ENCODE data around the gene ACTC1.

The ACTC1 gene

DNA sequence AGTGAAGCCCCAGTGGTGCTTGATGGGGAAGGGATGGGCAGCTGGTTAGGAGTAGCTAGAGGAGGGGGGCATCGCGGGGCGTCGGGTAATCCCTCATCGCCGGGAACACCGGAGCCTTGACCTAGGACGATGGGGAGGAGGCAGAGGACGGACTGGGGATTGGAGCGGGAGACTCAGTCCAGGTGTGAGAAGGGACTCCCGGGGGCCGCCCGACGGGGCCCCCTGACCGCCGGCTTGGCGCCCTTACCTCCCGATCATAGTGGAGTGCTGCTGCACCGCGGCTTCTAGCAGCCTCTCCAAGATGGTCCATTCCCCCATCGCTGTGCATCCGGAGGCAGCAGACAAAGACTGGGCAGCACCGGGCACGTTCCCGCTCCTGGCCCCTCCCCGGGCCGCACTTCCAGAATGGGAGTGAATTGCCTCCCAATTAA lies 41.2 kb downstream of the ACTC1 start:
- H2AK5ac ChIP-seq (ENCODE audit: low read length): no peak overlapping the region
- H3K79me2 ChIP-seq (ENCODE audit: control insufficient read depth, insufficient read depth, low read length): no peaks in the 10 kb centered on the region
- no peak overlapping the region for H2BK5ac ChIP-seq (ENCODE audit: low read length)
- DNase-seq: no peak
- H3K4me2 ChIP-seq (ENCODE audit: low read length): peak overlapping the region; percentile 41
- no peak overlapping the region for H4K8ac ChIP-seq (ENCODE audit: low read depth, low read length)
- H3K4ac ChIP-seq (ENCODE audit: low read depth, low read length): no peak overlapping the region
- H3K36me3 ChIP-seq (ENCODE audit: control insufficient read depth, insufficient read depth, low read length): no peaks in the 10 kb centered on the region
- H3K27ac ChIP-seq (ENCODE audit: low read depth, low read length): no peak overlapping the region
- H3K27me3 ChIP-seq (ENCODE audit: insufficient read depth, low read length, poor library complexity): peaks cover 26% of the 10 kb centered on the region
- H3K9ac ChIP-seq (ENCODE audit: low read length): no peak overlapping the region
- WGBS (ENCODE audit: extremely low coverage, insufficient coverage, low lambda C conversion rate): no CpG with 5 or more reads among the region's 27 CpGs
- no peak overlapping the region for H3K18ac ChIP-seq (ENCODE audit: low read length)
- H3K79me1 ChIP-seq (ENCODE audit: low read length): no peaks in the 10 kb centered on the region
- no peak overlapping the region for H2BK120ac ChIP-seq (ENCODE audit: low read depth, low read length)
- no peak overlapping the region for H3K56ac ChIP-seq (ENCODE audit: low read length)
- no peak overlapping the region for H3K4me3 ChIP-seq (ENCODE audit: low read length)
- H4K5ac ChIP-seq (ENCODE audit: low read length): no peak overlapping the region
- H2BK15ac ChIP-seq (replicated peaks; ENCODE audit: low read depth): no peak overlapping the region
- H3K4me1 ChIP-seq (ENCODE audit: control insufficient read depth, low read depth, low read length): no peaks in the 10 kb centered on the region
- H3K23ac ChIP-seq (ENCODE audit: low read length): no peak overlapping the region

DNA sequence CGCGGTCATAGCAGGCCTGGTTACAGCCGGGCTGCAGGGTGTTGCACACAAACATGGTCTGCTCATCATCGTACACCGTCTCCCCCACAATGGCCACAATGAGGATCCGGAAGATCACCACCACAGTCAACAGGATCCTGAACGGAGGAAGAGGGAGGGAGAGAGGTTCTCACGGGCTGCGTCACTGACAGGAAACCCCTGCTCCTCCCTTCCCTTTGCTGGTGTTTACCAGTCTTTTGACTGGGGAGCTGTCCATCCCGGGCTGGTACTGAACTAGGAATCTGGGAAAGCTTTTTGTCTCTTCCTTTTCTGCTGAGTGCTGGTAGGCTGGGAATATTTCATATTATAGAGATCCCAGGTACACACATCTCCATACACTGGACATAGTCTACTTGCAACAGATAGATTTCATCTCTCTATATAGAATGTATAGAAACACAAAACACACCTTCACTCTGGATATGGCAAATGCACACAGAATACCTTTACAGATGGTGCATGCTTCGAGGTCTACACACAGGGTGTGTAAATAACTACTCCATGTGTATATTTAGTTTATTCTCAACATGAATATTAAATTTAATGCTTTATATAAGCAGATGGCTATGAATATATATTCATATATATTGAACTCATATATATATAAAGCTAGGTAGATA lies 42.0 kb downstream of the ACTC1 start:
- no peak overlapping the region for H3K4me2 ChIP-seq (ENCODE audit: low read length)
- H3K4ac ChIP-seq (ENCODE audit: low read depth, low read length): no peak overlapping the region
- peaks cover 26% of the 10 kb centered on the region for H3K27me3 ChIP-seq (ENCODE audit: insufficient read depth, low read length, poor library complexity)
- H3K27ac ChIP-seq (ENCODE audit: low read depth, low read length): no peak overlapping the region
- no peak overlapping the region for H3K4me3 ChIP-seq (ENCODE audit: low read length)
- peak; percentile 86 for DNase-seq
- H2BK120ac ChIP-seq (ENCODE audit: low read depth, low read length): no peak overlapping the region
- no peak overlapping the region for H4K8ac ChIP-seq (ENCODE audit: low read depth, low read length)
- H2BK5ac ChIP-seq (ENCODE audit: low read length): no peak overlapping the region
- H3K4me1 ChIP-seq (ENCODE audit: control insufficient read depth, low read depth, low read length): no peaks in the 10 kb centered on the region
- no peak overlapping the region for H3K23ac ChIP-seq (ENCODE audit: low read length)
- H3K79me1 ChIP-seq (ENCODE audit: low read length): no peaks in the 10 kb centered on the region
- no peak overlapping the region for H3K56ac ChIP-seq (ENCODE audit: low read length)
- H3K36me3 ChIP-seq (ENCODE audit: control insufficient read depth, insufficient read depth, low read length): no peaks in the 10 kb centered on the region
- H3K79me2 ChIP-seq (ENCODE audit: control insufficient read depth, insufficient read depth, low read length): no peaks in the 10 kb centered on the region
- no CpG with 5 or more reads among the region's 11 CpGs for WGBS (ENCODE audit: extremely low coverage, insufficient coverage, low lambda C conversion rate)
- H2AK5ac ChIP-seq (ENCODE audit: low read length): no peak overlapping the region
- H3K9ac ChIP-seq (ENCODE audit: low read length): no peak overlapping the region
- H4K5ac ChIP-seq (ENCODE audit: low read length): no peak overlapping the region
- H2BK15ac ChIP-seq (replicated peaks; ENCODE audit: low read depth): no peak overlapping the region
- no peak overlapping the region for H3K18ac ChIP-seq (ENCODE audit: low read length)

DNA sequence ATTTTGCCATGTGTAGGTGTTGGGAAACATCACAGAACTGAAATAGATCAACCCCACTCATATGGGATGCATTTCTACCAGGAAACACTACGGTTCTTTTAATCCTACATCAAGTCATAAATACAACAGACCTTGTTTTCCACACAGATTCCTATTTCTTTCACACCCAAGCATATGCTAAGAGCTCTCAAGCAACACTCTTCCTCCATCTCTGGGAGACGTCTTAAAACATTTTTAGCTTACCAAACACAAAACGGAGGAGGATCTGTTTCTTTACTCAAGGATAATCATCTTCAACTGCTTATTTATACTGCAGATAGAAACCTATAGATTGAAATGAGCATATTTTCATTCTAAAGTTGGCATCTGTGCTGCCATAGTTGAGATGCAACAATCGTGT lies 45.7 kb downstream of the ACTC1 start:
- WGBS (ENCODE audit: extremely low coverage, insufficient coverage, low lambda C conversion rate): no CpG with 5 or more reads among the region's 4 CpGs
- Histone ChIP-seq H3K9ac (ENCODE audit: low read length) (no peak overlapping the region), H3K56ac (ENCODE audit: low read length) (no peak overlapping the region), H3K4me2 (ENCODE audit: low read length) (no peak overlapping the region), H4K8ac (ENCODE audit: low read depth, low read length) (no peak overlapping the region), H2BK15ac (replicated peaks; ENCODE audit: low read depth) (no peak overlapping the region), H3K27ac (ENCODE audit: low read depth, low read length) (no peak overlapping the region), H3K36me3 (ENCODE audit: control insufficient read depth, insufficient read depth, low read length) (no peaks in the 10 kb centered on the region), H3K79me1 (ENCODE audit: low read length) (no peaks in the 10 kb centered on the region), H2AK5ac (ENCODE audit: low read length) (no peak overlapping the region), H2BK5ac (ENCODE audit: low read length) (no peak overlapping the region), H3K27me3 (ENCODE audit: insufficient read depth, low read length, poor library complexity) (peaks cover 10% of the 10 kb centered on the region), H3K23ac (ENCODE audit: low read length) (no peak overlapping the region), H3K18ac (ENCODE audit: low read length) (no peak overlapping the region), H3K4me1 (ENCODE audit: control insufficient read depth, low read depth, low read length) (no peaks in the 10 kb centered on the region), H3K4me3 (ENCODE audit: low read length) (no peak overlapping the region), H3K4ac (ENCODE audit: low read depth, low read length) (no peak overlapping the region), H4K5ac (ENCODE audit: low read length) (no peak overlapping the region), H2BK120ac (ENCODE audit: low read depth, low read length) (no peak overlapping the region), H3K79me2 (ENCODE audit: control insufficient read depth, insufficient read depth, low read length) (no peaks in the 10 kb centered on the region)
- DNase-seq: no peak

Measured in mesendoderm (in vitro differentiated cells).